IgD-negative memory B cell (primary cell): ENCODE results near the gene ANXA7. TPM values are rescaled to one million over a fixed set of nuclear protein-coding genes. Genes with fewer than 3 reads are reported as not detected.

Experiments used
- H3K27ac Mint-ChIP-seq, 3 donors: one replicate each; pipeline ENCODE4 v1.8.0; 2020 to 2022; ENCODE audit warnings: mild to moderate bottlenecking in 3 of 3, mixed read lengths in 3 of 3, moderate library complexity in 1 of 3
- H3K27me3 Mint-ChIP-seq: one replicate; pipeline ENCODE4 v1.8.0; 2021; ENCODE audit warnings: mixed read lengths
- H3K36me3 Mint-ChIP-seq: one replicate; pipeline ENCODE4 v1.8.0; 2020; ENCODE audit warnings: mild to moderate bottlenecking, mixed read lengths
- H3K4me1 Mint-ChIP-seq, 3 donors: one replicate each; pipeline ENCODE4 v1.8.0; 2020 to 2022; ENCODE audit warnings: mixed read lengths in 3 of 3, mild to moderate bottlenecking in 1 of 3
- H3K4me3 Mint-ChIP-seq, 4 donors: one replicate each; pipeline ENCODE4 v1.8.0; 2020 to 2022; ENCODE audit warnings: mild to moderate bottlenecking in 4 of 4, mixed read lengths in 4 of 4, moderate library complexity in 3 of 4
- H3K9me3 Mint-ChIP-seq, 3 donors: one replicate each; pipeline ENCODE4 v1.8.0; 2020 to 2021; ENCODE audit warnings: mixed read lengths in 3 of 3, mild to moderate bottlenecking in 1 of 3
- polyA plus RNA-seq: library from polyadenylated mRNA; unstranded; fragments of 300-500 nt; fragmentation: Illumina TruSeq; gene quantifications from one replicate; pipeline ENCODE4 v1.2.3, GENCODE V29; 2021

The ANXA7 gene
- polyA plus RNA-seq: 158 TPM

GRCh38 chr10:73413528-73414229, at the start of gene ANXA7:
TSS of gene ANXA7 (minus strand) at chr10:73414058. CDS start at chr10:73400856, 13,202 bp downstream.
- Mint-ChIP-seq H3K4me1 (peaks cover 36 to 49% (median 40%) of the 10 kb centered on the region in 3 donors), H3K9me3 (no peaks in the 10 kb centered on the region), H3K4me3 (peak within 1 kb of the TSS; percentile 92 to 98 (median 96)), H3K27ac (peak within 1 kb of the TSS; percentile 81 to 92 (median 92)), H3K27me3 (no peaks in the 10 kb centered on the region), H3K36me3 (peaks cover 3% of the 10 kb centered on the region)

- no peak overlapping the region for H3K27ac Mint-ChIP-seq
Measured at GRCh38 chr10:73460897-73461296, 47.0 kb upstream of the ANXA7 start.

GRCh38 chr10:73459683-73460314, 45.9 kb upstream of the ANXA7 start:
- Mint-ChIP-seq H3K36me3 (peaks cover 10% of the 10 kb centered on the region), H3K4me1 (peaks cover 0 to 6% (median 1%) of the 10 kb centered on the region in 3 donors), H3K4me3 (no peak overlapping the region), H3K9me3 (no peaks in the 10 kb centered on the region), H3K27me3 (no peaks in the 10 kb centered on the region), H3K27ac (no peak overlapping the region)

More at GRCh38 chr10:73460897-73461296, 47.0 kb upstream of the ANXA7 start:
- H3K4me3 Mint-ChIP-seq: no peak overlapping the region
- H3K27me3 Mint-ChIP-seq: no peaks in the 10 kb centered on the region
- no peaks in the 10 kb centered on the region for H3K9me3 Mint-ChIP-seq
- H3K4me1 Mint-ChIP-seq: peaks cover 0 to 6% (median 0%) of the 10 kb centered on the region in 3 donors
- H3K36me3 Mint-ChIP-seq: peaks cover 8% of the 10 kb centered on the region

GRCh38 chr10:73456187-73456890, 42.5 kb upstream of the ANXA7 start:
- H3K4me1 Mint-ChIP-seq: peaks cover 0 to 1% (median 0%) of the 10 kb centered on the region in 3 donors
- no peaks in the 10 kb centered on the region for H3K9me3 Mint-ChIP-seq
- no peak overlapping the region for H3K4me3 Mint-ChIP-seq
- H3K27me3 Mint-ChIP-seq: no peaks in the 10 kb centered on the region
- H3K36me3 Mint-ChIP-seq: peaks cover 2% of the 10 kb centered on the region
- H3K27ac Mint-ChIP-seq: peak overlapping the region in 1 of 3 donors; percentile 57

GRCh38 chr10:73449113-73449512, 35.3 kb upstream of the ANXA7 start:
- Mint-ChIP-seq H3K27me3 (no peaks in the 10 kb centered on the region), H3K27ac (no peak overlapping the region), H3K36me3 (peaks cover 2% of the 10 kb centered on the region), H3K4me3 (no peak overlapping the region), H3K4me1 (peaks cover 0 to 2% (median 0%) of the 10 kb centered on the region in 3 donors), H3K9me3 (no peaks in the 10 kb centered on the region)

GRCh38 chr10:73448384-73448783, 34.5 kb upstream of the ANXA7 start:
- no peak overlapping the region for H3K27ac Mint-ChIP-seq
- H3K4me3 Mint-ChIP-seq: no peak overlapping the region
- H3K4me1 Mint-ChIP-seq: peaks cover 0 to 4% (median 0%) of the 10 kb centered on the region in 3 donors
- no peaks in the 10 kb centered on the region for H3K9me3 Mint-ChIP-seq
- no peaks in the 10 kb centered on the region for H3K27me3 Mint-ChIP-seq
- H3K36me3 Mint-ChIP-seq: peaks cover 4% of the 10 kb centered on the region

GRCh38 chr10:73446926-73447325, 33.1 kb upstream of the ANXA7 start:
- Mint-ChIP-seq H3K9me3 (no peaks in the 10 kb centered on the region), H3K36me3 (peaks cover 4% of the 10 kb centered on the region), H3K27ac (no peak overlapping the region), H3K4me1 (peaks cover 0 to 4% (median 0%) of the 10 kb centered on the region in 3 donors), H3K4me3 (no peak overlapping the region), H3K27me3 (no peaks in the 10 kb centered on the region)

GRCh38 chr10:73444457-73444856, 30.6 kb upstream of the ANXA7 start:
- H3K4me3 Mint-ChIP-seq: no peak overlapping the region
- H3K27ac Mint-ChIP-seq: no peak overlapping the region
- H3K36me3 Mint-ChIP-seq: peaks cover 4% of the 10 kb centered on the region
- no peaks in the 10 kb centered on the region for H3K9me3 Mint-ChIP-seq
- H3K27me3 Mint-ChIP-seq: no peaks in the 10 kb centered on the region
- H3K4me1 Mint-ChIP-seq: peaks cover 0 to 2% (median 0%) of the 10 kb centered on the region in 3 donors

GRCh38 chr10:73439605-73440312, 25.9 kb upstream of the ANXA7 start:
- no peaks in the 10 kb centered on the region for H3K27me3 Mint-ChIP-seq
- peaks cover 4% of the 10 kb centered on the region for H3K36me3 Mint-ChIP-seq

GRCh38 chr10:73439055-73439454, 25.2 kb upstream of the ANXA7 start:
- peaks cover 4% of the 10 kb centered on the region for H3K36me3 Mint-ChIP-seq
- H3K4me1 Mint-ChIP-seq: peaks cover 0 to 2% (median 0%) of the 10 kb centered on the region in 3 donors
- no peaks in the 10 kb centered on the region for H3K27me3 Mint-ChIP-seq
- no peaks in the 10 kb centered on the region for H3K9me3 Mint-ChIP-seq
- H3K4me3 Mint-ChIP-seq: no peak overlapping the region
- peak overlapping the region in 1 of 3 donors; percentile 50 for H3K27ac Mint-ChIP-seq

More at GRCh38 chr10:73439605-73440312, 25.9 kb upstream of the ANXA7 start:
- Mint-ChIP-seq H3K4me1 (peaks cover 0 to 2% (median 0%) of the 10 kb centered on the region in 3 donors), H3K9me3 (no peaks in the 10 kb centered on the region), H3K4me3 (no peak overlapping the region), H3K27ac (no peak overlapping the region)

GRCh38 chr10:73433538-73433867, 19.6 kb upstream of the ANXA7 start, which contains the start of gene MSS51:
TSS of gene MSS51 (minus strand) at chr10:73433561. CDS start at chr10:73428284, 5,277 bp downstream.
- Mint-ChIP-seq H3K9me3 (no peaks in the 10 kb centered on the region), H3K36me3 (peaks cover 4% of the 10 kb centered on the region), H3K4me1 (no peaks in the 10 kb centered on the region), H3K27ac (peak within 1 kb of the TSS in 1 of 3 donors; percentile 71), H3K27me3 (no peaks in the 10 kb centered on the region), H3K4me3 (no peak within 1 kb of the TSS)

GRCh38 chr10:73432646-73433537, 19.0 kb upstream of the ANXA7 start:
- Mint-ChIP-seq H3K27ac (peak overlapping the region in 1 of 3 donors; percentile 49), H3K27me3 (no peaks in the 10 kb centered on the region), H3K9me3 (no peaks in the 10 kb centered on the region)

GRCh38 chr10:73426318-73426717, 12.5 kb upstream of the ANXA7 start:
- Mint-ChIP-seq H3K4me3 (peak overlapping the region in 1 of 4 donors; percentile 75), H3K9me3 (no peaks in the 10 kb centered on the region), H3K36me3 (peaks cover 15% of the 10 kb centered on the region), H3K27me3 (no peaks in the 10 kb centered on the region), H3K4me1 (peaks cover 9 to 13% (median 11%) of the 10 kb centered on the region in 3 donors), H3K27ac (peak overlapping the region in 2 of 3 donors; percentile 7 to 15)

More at GRCh38 chr10:73432646-73433537, 19.0 kb upstream of the ANXA7 start:
- Mint-ChIP-seq H3K36me3 (peaks cover 4% of the 10 kb centered on the region), H3K4me1 (peaks cover 0 to 1% (median 0%) of the 10 kb centered on the region in 3 donors), H3K4me3 (no peak overlapping the region)

GRCh38 chr10:73424478-73424877, 10.6 kb upstream of the ANXA7 start:
- H3K27ac Mint-ChIP-seq: no peak overlapping the region
- H3K4me3 Mint-ChIP-seq: peak overlapping the region in 1 of 4 donors; percentile 49
- H3K36me3 Mint-ChIP-seq: peaks cover 13% of the 10 kb centered on the region
- H3K27me3 Mint-ChIP-seq: no peaks in the 10 kb centered on the region
- H3K4me1 Mint-ChIP-seq: peaks cover 9 to 13% (median 11%) of the 10 kb centered on the region in 3 donors
- no peaks in the 10 kb centered on the region for H3K9me3 Mint-ChIP-seq
